Urothelium cell line (cell line): Measurements from ENCODE around the gene POP5.

ENCODE experiments used
- DNase-seq: peaks from one replicate; pipeline ENCODE4 v3.0.0; 2011; ENCODE audit warnings: low spot score, mixed read lengths
- FAIRE-seq: peaks from 2 replicates; lab custom pipeline; 2011; peaks lifted over from hg19 to GRCh38; lab: Jason Lieb, UNC

Gene POP5

DNA sequence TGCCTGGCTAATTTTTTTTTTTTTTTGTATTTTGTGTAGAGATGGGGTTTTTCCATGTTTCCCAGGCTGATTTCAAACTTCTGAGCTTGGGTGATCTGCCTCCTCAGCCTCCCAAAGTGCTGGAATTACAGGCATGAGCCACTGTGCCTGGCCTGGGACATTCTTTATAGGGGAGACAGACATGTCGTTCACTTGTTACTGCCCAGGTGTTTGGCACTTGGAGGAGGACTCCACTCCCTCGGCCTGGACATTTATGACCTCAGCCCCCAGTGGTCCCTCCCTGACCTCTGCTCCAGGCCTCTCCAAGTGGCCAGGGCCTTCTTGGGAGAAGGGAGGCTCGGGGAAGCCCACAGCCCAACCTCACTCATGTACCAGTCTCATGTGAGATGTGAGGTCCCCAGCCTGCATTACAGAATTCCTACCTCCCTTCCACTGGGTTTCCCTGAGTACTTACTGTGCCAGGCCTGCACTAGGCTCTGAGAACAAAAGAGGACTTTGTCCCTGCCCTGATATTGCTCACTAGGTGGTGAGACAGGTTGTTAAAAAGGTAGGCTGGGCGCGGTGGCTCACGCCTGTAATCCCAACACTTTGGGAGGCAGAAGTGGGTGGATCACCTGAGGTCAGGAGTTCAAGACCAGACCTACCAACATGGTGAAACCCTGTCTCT is 9.7 kb upstream of the POP5 start:
- FAIRE-seq (no peak), DNase-seq (no peak)

DNA sequence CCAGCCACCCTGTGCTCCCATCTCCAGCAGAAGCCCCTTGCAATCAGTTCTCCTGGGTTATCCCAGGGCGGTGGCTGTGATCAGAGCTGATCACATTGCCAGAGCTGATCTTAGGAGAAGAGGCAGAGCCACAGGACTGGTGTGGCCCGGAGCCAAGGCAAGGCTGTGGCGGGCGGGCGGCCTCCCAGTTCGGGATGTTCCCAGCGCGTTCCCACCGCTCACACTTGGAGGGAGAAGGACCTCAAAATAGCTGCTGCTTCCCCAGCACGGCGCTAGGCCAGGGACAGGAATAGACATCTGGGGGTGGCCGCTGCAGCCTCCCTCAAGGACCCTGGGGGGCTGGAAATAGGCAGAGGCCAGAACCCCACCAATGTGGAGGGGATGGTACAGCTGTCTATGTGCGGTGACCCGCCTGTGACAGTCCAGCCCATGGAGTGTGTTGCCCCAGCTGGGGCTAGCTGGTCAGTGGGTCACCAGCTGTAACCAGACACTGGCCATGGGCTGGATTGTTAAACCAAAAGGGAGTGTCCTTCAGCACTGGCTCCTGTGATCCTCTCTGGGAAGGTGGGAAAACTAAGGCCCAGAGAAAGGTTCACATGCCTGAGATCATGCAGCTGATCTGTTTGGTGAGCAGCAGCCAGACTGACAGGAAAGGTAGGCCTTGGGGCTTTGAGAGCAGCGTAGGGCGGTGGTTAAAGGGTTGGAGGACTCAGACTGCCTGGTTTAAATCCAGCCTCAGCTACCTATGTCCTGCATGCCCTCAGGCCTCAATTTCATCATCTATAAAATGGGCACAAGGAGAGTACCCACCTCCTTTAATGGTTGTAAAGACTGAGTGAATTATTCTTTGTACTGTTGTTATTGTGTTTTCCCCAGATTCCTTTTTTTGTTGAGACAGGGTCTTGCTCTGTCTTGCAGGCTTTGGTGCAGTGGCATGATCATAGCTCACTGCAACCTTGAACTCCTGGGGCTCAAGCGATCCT is 8.0 kb upstream of the POP5 start:
- FAIRE-seq (no peak), DNase-seq (no peak)

DNA sequence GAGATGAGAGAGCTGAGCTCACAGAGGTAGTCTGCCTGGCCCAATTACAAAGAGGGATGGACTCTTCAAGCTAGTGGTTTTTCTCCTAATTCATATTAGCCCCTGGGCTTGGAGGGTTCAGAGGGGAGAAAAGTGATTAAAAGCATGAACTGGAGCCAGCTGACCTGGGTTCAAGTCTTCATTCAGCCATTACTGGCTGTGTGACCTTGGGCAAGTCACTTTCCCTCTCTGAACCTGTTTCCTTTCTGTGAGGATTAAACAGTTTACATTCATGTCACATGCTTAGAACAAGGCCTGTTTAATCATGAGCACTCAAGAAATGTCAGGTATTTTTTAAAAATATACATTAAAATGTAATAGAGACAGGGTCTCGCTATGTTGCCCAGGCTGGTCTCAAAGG is 7.2 kb upstream of the POP5 start:
- no peak for FAIRE-seq
- DNase-seq, result no peak

DNA sequence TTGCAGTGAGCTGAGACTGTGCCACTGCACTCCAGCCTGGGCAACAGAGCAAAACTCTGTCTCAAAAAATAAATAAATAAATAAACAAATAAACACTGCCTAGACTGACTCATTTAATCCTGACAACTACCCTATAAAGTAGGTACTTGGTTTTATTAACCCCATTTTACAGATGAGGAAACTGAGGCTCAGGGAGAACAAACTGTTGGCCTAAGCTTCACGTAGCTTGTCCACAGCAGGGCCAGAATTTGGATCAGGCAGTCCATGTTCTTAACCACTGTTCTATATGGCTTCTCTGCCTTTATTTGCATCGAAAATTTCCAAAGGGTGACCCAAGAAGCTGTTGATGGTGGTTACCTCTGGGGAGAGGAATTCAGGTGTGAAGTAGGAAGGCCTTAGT is 5.7 kb upstream of the POP5 start:
- DNase-seq (no peak), FAIRE-seq (no peak)

DNA sequence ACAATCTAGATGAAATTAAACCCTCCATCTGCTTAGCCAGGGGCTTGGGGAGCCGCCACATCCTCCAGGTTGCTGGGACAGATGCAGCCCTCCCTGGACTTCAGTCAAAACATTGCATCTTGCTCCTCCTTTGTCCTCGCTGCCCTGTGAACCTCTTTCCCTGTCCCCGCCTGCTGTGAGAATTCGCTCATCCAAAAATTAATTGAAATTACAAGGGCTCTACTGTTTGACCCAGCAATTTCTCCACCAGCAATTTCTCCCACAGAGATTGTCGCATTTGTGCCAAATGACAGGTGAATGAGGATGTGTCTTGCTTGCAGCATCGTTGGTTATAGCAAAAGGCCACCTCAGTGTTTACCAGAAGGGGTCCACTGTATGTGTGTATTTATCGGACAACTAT is 5.0 kb upstream of the POP5 start:
- DNase-seq, result no peak
- FAIRE-seq, result no peak

DNA sequence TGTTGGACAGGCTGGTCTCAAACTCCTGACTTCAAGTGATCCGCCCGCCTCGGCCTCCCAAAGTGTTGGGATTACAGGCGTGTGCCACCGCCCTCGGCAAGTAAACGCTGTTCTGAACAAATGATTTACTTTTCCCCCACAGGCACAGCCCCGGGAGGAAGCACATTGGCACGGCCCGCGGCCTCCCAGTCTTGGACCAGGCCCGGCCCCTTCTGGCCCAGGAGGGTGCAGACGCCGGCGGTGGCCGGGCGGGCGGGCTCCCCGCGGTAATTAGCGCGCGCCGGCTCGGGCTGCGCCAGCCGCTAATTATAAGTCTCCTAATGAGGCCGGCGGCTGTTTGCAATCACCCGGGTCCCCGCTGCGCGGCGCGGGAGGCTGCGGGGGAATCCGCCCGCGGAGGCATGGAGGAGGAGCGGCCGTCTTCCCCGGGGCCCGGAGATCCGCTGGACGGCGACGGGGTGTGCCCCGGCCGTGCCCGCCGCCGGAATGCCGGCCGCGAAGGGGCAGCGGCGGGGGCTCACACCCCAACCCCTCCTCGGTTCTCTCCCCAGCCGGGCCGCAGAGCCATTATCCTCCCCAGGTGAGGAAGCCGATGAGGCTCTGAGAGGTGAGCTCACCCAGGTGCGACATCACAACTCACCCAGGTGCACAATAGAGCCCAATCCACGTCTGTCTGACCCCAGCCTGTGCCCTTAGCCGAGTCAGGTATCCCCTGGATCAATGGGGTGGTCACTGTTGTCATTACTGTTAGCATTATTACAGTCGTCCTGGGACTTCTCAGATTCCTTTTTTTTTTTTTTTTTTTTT is 3.3 kb upstream of the POP5 start:
- FAIRE-seq, result no peak
- no peak for DNase-seq

DNA sequence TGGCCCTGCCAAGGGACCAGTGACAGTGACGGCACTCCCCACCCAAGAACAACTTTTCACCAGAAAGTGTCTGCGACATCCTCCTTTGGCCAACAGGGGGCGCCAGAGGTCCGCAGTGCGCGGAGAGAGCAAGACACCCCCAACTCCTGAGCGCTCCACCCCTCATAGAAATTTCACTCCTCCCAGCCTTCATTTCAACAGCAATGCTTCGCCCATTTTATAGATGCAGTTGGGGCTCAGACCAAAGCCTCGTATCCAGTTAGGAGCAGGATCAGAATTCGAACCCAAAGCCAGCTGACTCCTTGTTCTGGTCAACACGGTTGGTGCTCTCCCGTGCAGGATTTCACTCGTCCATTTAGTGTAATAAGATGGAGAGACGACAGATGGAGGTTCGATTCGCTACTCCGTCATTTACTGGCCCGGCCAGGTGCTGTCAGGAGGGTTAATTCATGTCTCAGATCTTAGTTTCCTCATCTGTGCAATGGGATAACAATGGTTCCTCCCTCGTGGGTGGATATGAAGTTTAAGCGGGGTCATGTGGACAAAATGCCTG is 2.4 kb upstream of the POP5 start:
- FAIRE-seq (no peak), DNase-seq (peak; percentile 71)

DNA sequence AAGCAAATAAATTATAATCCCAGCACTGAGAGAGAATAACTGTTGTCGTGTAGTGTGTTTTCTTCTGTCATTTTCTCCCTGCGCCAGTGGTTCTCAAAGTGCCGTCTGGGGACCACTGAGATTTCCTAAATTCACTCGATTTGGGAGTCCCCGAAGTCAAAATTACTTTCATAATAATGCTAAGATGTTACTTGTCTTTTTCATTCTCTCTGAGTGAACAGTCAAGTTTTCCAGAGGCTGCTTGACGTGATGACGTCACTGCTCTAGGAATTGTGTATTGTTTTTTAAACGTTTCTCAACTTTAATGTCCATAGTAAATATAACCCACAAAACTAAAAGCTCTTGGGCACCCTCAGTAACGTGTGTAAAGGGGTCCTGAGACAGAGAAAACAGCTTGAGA is 796 bp upstream of the POP5 start:
- no peak for DNase-seq
- FAIRE-seq, result no peak

DNA sequence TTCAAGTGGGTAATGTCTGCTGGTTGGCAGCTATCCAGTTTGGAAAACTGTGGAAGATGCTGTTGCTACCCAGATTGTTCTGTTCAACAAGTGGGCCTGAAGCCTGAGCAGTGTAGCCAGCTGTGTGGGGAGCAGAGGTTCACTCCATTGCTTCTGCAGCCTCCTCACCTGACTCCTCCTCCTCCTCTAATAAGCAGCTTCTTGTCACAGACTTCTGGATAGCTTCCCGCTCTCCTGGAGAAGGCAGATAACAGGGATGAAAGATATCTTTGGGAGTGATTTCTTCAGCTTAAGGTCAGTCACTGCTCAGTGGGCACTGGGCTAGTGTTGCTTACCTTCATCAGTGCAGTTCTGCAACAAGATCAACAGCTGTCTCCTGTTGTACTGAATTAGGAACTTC is 2.0 kb downstream of the POP5 start:
- DNase-seq, result no peak
- no peak for FAIRE-seq

DNA sequence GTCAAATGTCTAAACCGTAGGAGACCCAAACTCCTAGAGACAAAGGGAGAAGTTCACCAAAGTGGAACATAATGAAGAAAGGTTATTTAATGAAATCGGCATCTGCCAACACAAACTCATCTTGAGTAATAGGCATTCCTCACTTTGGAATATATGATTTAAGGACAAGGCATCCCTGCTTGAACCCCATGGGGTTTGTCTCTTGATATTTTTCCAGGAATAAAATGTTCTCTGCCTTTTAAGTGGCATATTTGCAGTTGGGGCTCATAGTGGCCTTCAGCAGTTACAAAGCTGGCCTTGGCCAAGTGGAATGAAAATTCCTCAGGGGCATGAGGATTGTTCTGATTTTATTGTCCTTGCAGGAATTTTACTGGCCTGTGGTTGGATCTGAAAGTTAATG is 7.1 kb downstream of the POP5 start:
- no peak for DNase-seq
- FAIRE-seq, result no peak

DNA sequence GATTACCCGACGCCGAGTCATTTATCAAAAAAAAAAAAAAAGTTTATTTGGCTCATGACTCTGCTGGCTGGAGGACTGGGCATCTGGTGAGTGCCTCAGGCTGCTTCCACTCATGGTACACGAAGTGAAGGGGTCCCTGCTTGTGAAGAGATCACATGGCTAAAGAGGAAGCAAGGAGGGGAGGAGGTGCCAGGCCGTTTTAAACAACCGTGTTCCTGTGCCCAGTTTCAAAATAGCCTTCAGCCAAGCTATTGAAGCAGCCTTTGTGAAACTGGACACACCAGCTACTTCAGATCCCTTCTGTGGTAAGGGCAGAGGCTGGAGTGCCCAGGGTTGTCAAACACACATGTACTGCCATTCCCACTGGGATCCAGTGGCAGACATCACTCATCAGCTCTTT is 7.6 kb downstream of the POP5 start:
- DNase-seq, result no peak
- FAIRE-seq, result no peak

DNA sequence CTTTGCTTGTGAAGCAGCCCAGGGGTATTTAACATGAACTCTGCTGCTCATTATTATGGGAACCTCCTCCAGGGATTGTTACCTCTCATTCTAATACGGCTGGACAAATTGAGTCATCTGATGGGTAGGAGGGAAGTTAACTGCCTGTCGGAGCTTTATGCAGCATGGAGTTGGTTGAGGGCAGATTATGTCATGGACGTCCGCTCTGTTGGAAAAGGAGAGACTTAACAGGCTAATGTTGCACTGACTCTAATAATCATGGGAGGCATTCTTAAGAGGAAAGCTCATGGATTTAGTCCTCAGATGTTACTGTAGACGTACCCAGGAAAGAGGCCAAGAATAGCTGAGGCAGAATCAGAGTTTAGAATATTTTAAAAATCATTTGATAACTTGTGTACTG is 9.9 kb downstream of the POP5 start:
- DNase-seq (no peak), FAIRE-seq (no peak)

DNA sequence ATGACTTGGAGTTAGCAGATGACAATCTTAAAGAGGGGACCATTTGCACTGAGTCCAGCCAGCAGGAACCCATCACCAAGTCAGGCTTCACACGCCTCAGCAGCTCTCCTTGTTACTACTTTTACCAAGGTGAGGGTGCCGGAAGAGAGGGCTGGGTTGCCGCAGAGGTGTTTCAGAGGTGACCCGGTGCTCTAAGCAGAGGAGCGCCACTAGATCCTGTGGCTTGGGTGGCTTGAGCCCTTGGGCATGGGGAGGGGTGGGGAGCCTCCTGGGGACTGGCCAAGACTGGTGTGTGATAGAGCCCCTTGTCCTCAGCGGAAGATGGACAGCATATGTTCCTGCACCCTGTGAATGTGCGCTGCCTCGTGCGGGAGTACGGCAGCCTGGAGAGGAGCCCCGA is 17.7 kb downstream of the POP5 start:
- DNase-seq (no peak), FAIRE-seq (no peak)

DNA sequence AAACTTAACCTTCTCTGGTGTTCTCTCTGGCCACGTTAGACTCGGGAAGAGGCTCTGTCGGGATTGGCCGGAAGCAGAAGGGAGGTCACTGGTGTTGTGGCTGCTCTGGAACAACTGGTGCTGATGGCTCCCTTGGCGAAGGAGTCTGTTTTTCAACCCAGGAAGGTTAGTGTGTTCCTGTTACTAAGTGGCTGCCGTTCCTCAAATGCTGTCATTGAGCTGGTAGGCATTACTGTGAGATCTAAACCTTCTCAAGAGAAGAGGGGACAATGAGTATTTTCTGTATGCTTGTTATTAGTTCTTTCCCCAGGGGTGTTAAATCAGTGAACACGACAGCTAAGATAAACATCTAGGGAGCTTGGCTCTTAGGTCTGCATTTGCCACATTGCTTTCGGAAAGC is 18.3 kb downstream of the POP5 start:
- FAIRE-seq (no peak), DNase-seq (no peak)

DNA sequence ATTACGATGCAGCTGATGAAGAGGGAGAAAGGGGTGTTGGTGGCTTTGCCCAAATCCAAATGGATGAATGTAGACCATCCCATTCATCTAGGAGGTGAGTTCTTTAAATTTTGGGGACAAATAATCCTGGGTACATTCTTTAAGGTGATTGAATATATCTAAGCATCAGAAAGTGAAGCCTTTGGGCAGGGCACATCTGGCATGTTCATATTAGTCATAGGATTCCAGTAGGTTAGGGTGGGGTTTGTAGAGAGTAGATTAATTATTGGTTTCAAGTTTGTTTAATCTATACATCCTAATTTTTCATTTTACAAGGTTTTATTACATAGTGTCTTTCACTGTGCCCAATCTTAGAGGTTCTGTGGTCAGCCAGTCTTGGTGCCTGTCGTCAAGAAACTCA is 23.6 kb downstream of the POP5 start:
- no peak for DNase-seq
- FAIRE-seq, result no peak

DNA sequence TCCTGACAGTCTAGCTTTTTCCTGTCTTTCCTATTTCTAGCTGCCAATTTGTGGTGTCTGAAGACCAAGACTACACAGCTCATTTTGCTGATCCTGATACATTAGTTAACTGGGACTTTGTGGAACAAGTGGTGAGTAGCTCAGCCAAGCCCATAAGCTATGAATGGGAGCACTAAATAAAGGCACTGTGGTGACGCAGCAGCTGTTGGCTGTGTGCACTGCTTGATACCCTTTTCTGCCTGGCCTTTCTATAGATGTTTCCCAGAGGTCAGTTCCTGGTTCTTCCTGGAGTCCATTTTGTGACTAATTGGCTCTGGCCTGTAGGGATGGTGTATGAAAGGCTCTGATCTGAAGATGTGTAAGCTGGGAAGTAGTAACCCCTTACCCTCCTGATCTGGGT is 26.5 kb downstream of the POP5 start:
- DNase-seq, result no peak
- FAIRE-seq, result no peak

DNA sequence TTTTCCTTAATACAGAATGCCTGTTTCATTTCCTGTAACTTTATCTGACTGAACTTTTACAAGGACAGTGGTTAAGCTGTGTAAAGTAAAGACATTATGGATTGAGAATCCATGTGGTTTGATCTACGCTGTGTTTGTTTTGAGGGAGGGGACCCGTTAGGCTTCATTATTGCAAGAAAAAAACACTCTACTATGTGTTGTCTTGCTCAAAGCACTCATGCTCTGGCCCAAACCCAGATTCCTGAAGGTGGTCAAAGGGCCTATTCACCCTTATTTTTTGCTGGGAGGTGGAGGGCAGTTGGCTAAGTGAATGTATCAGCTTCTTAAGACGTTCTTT is 35.2 kb downstream of the POP5 start:
- no peak for FAIRE-seq
- no peak for DNase-seq

DNA sequence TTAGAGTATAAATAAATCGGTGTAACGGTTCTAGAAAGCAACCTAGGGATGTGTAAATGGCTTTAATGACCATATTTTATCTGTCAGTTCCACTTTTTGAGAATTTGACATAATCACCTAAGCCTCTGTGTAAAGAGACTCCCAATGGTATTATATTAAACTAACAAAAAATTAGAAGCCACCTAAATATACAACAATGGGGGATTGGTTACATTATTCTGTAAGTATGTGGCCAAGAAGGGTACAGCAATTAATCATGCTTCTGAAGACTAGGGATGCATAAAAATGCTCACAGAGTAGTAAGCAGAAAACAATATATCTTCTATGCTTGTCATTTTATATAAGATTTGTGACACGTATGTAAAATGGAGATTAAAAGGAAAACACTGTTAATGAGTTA is 36.5 kb downstream of the POP5 start:
- no peak for DNase-seq
- FAIRE-seq, result no peak

DNA sequence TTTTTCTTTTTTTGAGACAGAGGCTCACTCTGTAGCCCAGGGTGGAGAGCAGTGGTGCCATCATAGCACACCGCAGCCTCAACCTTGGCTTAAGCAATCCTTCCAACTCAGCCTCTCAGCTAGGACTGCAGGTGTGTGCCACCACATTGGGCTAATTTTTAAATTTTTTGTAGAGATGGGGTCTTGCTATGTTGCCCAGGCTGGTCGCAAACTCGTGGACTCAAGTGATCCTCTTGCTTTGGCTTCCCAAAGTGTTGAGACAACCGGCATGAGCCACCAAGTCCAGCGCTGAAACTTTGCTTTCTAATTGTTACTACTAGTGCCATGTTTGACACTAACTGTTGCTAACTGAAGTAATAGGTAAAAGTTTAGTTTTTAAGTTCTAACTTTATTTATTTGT is 39.0 kb downstream of the POP5 start:
- DNase-seq, result no peak
- no peak for FAIRE-seq

DNA sequence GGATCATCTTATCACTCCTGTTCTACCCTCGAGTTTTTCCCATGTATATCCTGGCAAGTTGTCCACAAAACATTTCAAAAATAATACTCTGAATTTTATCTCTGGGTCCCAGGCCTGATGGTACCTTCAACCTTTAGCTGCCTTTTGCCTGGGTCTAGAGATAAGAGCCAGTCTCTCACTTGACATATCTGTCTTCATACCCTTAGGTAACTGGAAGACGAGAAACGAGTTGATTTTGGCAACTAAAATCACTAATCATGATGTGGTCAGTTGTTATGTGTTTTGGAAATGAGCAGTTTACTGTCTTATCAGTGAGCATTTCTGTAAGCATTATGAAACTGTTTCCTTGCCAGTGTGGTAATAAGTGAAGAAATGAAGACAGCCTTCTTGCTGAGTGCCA is 40.8 kb downstream of the POP5 start:
- DNase-seq (no peak), FAIRE-seq (no peak)

DNA sequence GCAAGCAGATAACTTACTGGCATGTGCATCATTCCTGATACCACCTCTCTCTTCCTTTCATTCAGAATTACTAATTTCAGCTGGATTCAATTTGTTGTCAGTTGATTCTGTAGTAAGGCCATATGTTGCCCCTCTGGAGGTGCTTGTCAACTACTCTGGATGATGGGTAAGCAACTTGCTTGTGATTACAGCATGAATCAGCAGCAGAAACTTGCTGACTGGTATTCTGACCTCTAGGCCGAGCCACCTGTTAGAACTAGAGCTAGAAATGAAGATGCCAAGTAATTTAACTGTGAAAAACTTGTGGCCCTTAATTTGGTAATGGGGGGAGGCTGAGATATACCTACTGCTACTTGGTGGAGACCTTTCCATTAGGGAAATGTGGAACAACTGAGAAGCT is 41.9 kb downstream of the POP5 start:
- FAIRE-seq (no peak), DNase-seq (no peak)
